Tibial nerve (tissue), 4 donors: ENCODE data around the gene CAPN14. TPM values are rescaled to one million over a fixed set of nuclear protein-coding genes. Genes with fewer than 3 reads are reported as not detected.

Source experiments
- DNase-seq, 2 donors: peaks; one replicate each; pipeline ENCODE4 v3.0.0-alpha.2; 2019; ENCODE audit warnings: low spot score in 2 of 2
- H3K27ac ChIP-seq, 4 donors: fragments of 200-600 bp; sonication (generic) in 3 of 4; one replicate each; pipeline ENCODE4 v1.5.1; 2017 to 2019; ENCODE audit warnings: mild to moderate bottlenecking in 1 of 4
- H3K27me3 ChIP-seq, 2 donors: fragments of 200-600 bp; sonication (generic) in 1 of 2; one replicate each; pipeline versions ENCODE4 v1.5.1 to v1.6.0; 2017 to 2019
- H3K36me3 ChIP-seq, 3 donors: fragments of 200-600 bp; sonication (generic); one replicate each; pipeline ENCODE4 v1.5.1; 2018 to 2019
- H3K4me1 ChIP-seq, 4 donors: fragments of 200-600 bp; sonication (generic) in 3 of 4; one replicate each; pipeline ENCODE4 v1.5.1; 2017 to 2019
- H3K4me3 ChIP-seq, 4 donors: fragments of 200-600 bp; sonication (generic) in 3 of 4; one replicate each; pipeline ENCODE4 v1.5.1; 2017 to 2019; ENCODE audit warnings: mild to moderate bottlenecking in 1 of 4, moderate library complexity in 1 of 4
- H3K9me3 ChIP-seq, 4 donors: fragments of 200-600 bp; sonication (generic) in 3 of 4; one replicate each; pipeline ENCODE4 v1.5.1; 2017 to 2019
- EP300 ChIP-seq, 2 donors: sonication (generic); formaldehyde crosslinking; IDR thresholded peaks; one replicate each; pipeline ENCODE4 v1.6.1; 2017; ENCODE audit warnings: antibody characterized with exemption in 2 of 2, mild to moderate bottlenecking in 1 of 2
- POLR2A ChIP-seq, 2 donors: fragments of 450-650 bp; IDR thresholded peaks; one replicate each; pipeline ENCODE4 v1.6.1; 2017; ENCODE audit warnings: antibody characterized with exemption in 2 of 2, mild to moderate bottlenecking in 2 of 2, moderate library complexity in 2 of 2
- WGBS, 2 donors: methylation state at CpG; one replicate each; pipeline ENCODE4 v1.1.5; 2018; 5-methylcytosine and 5-hydroxymethylcytosine counted together
- total RNA-seq, 4 donors: library from RNA; depleted of rRNA; stranded (reverse); fragments of >200 nt; gene quantifications; one replicate each; pipeline ENCODE4 v1.1.0, GENCODE V29; 2016
- TF ChIP-seq, protein P1 (sequence below), 5 experiments: fragments of 200-600 bp in 3 of 5; fragments of 450-650 bp in 2 of 5; sonication (generic) in 3 of 5; IDR thresholded peaks; one replicate each; pipeline ENCODE4 v1.5.1; 2016 to 2019; ENCODE audit warnings: antibody characterized with exemption in 5 of 5, mild to moderate bottlenecking in 3 of 5, moderate library complexity in 2 of 5

CAPN14 gene
- total RNA-seq, 4 donors from 2014 or later, result not detected

- no peak for DNase-seq
- Histone ChIP-seq H3K27ac (no peak within 1 kb of the TSS), H3K4me1 (peaks cover 0 to 24% (median 15%) of the 10 kb centered on the region in 4 donors), H3K9me3 (no peaks in the 10 kb centered on the region), H3K4me3 (peak within 1 kb of the TSS; percentile 14 to 60 (median 52)), H3K27me3 (peaks cover 0 to 58% of the 10 kb centered on the region in 2 donors), H3K36me3 (no peaks in the 10 kb centered on the region)
- 1 to 2% methylated on average over 53 to 62 of the region's 95 CpGs for WGBS, 2 donors
- TF ChIP-seq, protein P1, sequence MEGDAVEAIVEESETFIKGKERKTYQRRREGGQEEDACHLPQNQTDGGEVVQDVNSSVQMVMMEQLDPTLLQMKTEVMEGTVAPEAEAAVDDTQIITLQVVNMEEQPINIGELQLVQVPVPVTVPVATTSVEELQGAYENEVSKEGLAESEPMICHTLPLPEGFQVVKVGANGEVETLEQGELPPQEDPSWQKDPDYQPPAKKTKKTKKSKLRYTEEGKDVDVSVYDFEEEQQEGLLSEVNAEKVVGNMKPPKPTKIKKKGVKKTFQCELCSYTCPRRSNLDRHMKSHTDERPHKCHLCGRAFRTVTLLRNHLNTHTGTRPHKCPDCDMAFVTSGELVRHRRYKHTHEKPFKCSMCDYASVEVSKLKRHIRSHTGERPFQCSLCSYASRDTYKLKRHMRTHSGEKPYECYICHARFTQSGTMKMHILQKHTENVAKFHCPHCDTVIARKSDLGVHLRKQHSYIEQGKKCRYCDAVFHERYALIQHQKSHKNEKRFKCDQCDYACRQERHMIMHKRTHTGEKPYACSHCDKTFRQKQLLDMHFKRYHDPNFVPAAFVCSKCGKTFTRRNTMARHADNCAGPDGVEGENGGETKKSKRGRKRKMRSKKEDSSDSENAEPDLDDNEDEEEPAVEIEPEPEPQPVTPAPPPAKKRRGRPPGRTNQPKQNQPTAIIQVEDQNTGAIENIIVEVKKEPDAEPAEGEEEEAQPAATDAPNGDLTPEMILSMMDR (IDR thresholded peaks at IDR 0.05), result peak; percentile 18 to 43 (median 22)
- TF ChIP-seq POLR2A (IDR thresholded peaks at IDR 0.05), result no peak
These were observed 79.0 kb downstream of the CAPN14 start, which contains the start of gene GALNT14 for GRCh38 chr2:31138037-31138962. Gene GALNT14 (minus strand): TSS chr2:31138440. CDS start chr2:31138086, 354 bp downstream.

DNA sequence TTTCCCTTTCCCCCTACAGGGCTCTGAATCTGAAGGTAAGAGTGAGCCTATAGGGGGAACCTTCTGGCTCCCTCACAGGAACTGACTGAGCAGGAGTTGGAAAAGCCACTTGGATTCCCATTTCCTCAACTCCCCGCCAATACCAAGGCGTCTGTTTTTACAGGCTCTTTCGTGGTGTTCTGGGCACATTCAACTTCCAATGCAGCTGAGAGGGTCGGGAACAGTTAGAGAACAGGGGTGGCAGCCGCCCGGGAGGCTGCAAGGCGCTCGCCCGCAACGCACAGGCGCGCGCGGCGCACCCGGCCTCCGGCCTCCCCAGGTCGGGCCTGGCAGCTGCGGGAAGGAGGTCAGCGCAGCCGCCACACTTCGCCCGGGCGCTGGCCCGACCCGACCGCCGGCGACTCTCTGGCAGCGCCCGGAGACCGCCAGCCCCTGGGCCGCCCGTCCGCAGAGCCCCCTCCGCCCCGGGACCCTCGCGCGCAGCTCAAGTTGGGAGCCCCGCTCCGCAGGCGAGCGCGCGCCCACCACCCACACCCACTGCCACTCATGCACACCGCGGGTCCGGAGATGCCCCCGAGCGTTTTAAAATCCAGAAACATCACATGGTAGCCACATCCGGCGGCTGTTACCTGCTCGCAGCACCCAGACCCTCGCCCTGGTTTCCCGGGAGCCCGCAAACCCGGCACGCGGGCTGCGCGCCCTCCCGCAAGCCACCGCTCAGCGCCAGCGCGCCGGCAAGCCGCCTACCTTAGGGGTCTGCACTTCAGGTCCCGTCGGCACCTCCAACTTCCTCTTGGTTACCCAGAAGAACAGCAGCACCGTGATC, 79.9 kb downstream of the CAPN14 start:
- Histone ChIP-seq H3K27ac (no peak overlapping the region), H3K4me1 (peaks cover 0 to 24% (median 15%) of the 10 kb centered on the region in 4 donors), H3K4me3 (peak overlapping the region; percentile 14 to 60 (median 52)), H3K27me3 (peaks cover 0 to 59% of the 10 kb centered on the region in 2 donors), H3K36me3 (no peaks in the 10 kb centered on the region), H3K9me3 (no peaks in the 10 kb centered on the region)
- TF ChIP-seq, protein P1 (IDR thresholded peaks at IDR 0.05), result no peak
- no peak for TF ChIP-seq POLR2A (IDR thresholded peaks at IDR 0.05)
- TF ChIP-seq EP300 (IDR thresholded peaks at IDR 0.05), result no peak
- 1% methylated on average over 37 to 56 of the region's 72 CpGs for WGBS, 2 donors
- DNase-seq, result no peak

- Histone ChIP-seq H3K4me3 (peak overlapping the region in 1 of 4 donors; percentile 46), H3K36me3 (no peaks in the 10 kb centered on the region), H3K27me3 (peaks cover 0 to 62% of the 10 kb centered on the region in 2 donors), H3K27ac (no peak overlapping the region), H3K4me1 (peaks cover 0 to 24% (median 15%) of the 10 kb centered on the region in 4 donors), H3K9me3 (no peaks in the 10 kb centered on the region)
- 47% methylated on average over 10 of the region's 10 CpGs for WGBS, 2 donors
- TF ChIP-seq EP300 (IDR thresholded peaks at IDR 0.05), result no peak
- no peak for TF ChIP-seq POLR2A (IDR thresholded peaks at IDR 0.05)
- TF ChIP-seq, protein P1 (IDR thresholded peaks at IDR 0.05), result no peak
- DNase-seq, result no peak
These were observed 80.6 kb downstream of the CAPN14 start for GRCh38 chr2:31136732-31137131.

DNA sequence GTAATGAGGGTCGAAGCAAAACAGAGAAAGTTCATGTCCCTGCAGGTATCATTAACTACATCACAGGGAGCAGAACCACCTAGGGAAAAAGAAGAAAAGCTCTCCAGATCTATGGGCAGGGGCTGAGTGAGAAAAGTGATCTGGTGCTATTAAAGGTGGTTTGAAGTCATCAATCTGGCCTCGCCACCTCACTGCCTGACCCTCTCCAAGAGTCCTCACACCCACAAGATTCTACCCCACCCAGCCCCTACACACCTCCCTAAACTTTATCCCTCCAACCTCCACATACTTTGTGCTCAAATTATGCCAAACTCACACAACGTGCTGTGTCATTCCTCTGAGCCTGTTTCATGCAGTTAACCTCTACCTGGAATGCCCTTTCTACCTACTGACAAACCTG, 81.3 kb downstream of the CAPN14 start:
- H3K27me3 ChIP-seq, result peaks cover 0 to 62% of the 10 kb centered on the region in 2 donors
- no peak overlapping the region for H3K27ac ChIP-seq
- no peak overlapping the region for H3K4me3 ChIP-seq
- DNase-seq, result no peak
- H3K4me1 ChIP-seq, result peaks cover 0 to 24% (median 15%) of the 10 kb centered on the region in 4 donors
- 69 to 71% methylated on average over 3 of the region's 3 CpGs for WGBS, 2 donors
- H3K9me3 ChIP-seq, result no peaks in the 10 kb centered on the region
- TF ChIP-seq EP300 (IDR thresholded peaks at IDR 0.05), result no peak
- TF ChIP-seq POLR2A (IDR thresholded peaks at IDR 0.05), result no peak
- TF ChIP-seq, protein P1 (IDR thresholded peaks at IDR 0.05), result no peak
- H3K36me3 ChIP-seq, result no peaks in the 10 kb centered on the region
